ENCODE results near the gene DUSP2.

DUSP2 gene

DNA sequence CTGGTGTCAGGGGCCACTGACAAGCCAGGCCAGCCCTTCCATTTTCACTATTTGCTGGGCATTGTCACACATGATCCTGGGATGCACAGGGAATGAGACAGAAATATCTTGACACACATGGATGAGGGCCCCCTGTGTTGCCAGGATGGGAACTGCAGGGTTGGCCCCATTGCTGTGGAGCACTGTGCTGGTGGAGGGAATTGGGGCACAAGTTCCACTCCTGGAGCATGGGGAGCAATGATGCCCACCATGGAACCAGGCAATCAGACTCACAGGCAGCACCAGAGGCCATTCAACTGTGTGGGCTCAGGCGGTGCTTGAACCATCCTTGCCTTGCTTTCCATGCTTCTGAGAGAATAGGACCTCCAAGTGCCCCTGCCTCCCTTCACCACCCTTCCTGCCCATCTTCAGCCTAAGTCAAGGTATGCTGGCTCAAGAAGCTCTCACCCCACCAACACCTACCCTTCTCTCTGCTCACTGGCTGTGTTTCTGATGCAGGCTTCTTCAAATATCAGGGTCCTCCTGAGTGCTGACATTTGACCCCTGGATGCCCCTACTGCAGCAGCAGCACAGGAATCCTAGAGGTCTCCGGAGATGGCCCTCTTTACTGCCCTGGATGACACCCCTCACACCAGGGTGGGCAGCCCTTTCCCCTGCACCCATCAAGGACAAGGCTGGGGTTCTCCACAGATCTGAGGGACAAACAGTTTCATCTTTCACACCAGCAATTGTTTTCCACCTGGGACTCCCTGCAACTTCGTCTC lies 39.9 kb downstream of the DUSP2 start:
- DNase-seq (ENCODE audit: insufficient read length, low spot score) (no peak), FAIRE-seq (no peak)

DNA sequence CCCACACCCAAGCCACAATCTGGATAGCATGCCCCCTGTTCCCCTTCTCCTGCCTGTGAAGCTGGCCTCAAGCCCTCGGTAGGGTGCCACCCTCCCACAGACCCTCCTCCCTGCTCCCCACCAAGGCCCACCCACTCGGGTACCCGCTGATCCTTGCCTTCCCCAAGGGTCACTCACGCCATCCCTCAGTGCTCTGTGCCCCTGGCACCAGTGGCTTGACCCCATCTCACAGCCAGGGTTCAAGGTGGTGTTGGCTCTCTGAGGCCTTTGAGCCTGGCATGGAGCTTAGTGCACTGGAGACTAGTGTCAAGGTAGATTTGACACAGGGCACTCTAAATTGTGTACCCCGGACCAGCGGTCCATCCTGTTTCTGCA lies 40.8 kb downstream of the DUSP2 start:
- no peak for DNase-seq (ENCODE audit: insufficient read length, low spot score)
- peak; percentile 66 for FAIRE-seq

DNA sequence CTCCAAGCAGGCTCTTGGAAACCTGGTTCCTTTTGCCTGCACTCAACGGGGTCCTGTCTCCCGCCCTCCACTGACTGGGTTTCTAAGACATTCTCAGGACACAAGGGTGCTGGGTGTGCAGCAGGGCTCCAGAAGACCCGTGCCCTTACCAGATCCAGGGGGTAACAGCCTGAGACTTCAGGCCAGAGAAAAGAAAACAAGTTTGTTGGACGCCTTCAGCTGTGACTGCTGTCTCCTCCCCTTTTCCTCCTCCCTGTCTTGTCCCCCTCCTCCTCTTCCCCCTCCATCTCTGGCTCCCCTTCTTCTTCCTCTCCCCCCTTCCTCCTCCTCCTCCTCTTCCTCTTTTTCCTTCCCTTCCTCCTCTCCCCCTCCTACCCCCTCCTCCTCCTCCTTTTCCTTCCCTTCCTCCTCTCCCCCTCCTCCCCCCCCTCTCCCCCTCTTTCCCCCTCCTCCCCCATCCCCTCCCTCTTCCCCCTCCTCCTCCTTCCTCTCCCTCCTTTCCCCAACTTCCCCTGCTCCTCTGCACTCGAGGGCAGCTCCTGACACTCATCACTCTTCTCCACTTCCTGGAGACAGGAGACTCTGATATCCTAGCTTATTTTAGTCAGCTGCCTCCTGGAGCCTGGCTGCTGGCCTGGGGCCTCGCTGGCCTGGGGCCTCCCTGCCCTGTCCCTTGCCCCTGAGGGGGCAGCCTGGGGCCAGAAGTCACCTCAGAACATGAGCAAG lies 41.3 kb downstream of the DUSP2 start:
- FAIRE-seq (no peak), DNase-seq (ENCODE audit: insufficient read length, low spot score) (no peak)

DNA sequence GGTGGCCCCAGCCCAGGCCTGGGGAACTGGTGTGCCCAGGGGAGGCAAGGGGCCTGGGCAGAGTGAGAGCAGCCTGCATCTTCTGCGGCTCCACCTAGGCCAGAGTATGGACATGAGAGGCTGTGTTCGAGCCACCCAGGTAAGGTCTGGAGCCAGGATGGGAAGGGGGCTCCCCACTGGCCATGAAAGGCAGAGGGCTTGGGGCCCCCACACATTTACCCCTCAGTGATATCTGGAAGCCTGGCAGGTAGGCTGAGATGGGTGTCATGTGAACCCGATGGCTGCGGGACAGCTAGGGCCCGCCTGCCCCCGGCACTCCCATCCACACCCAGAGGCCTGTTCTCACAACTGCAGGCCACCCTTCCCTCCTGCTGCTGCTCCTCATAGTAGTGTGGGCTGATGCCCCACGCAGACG lies 42.0 kb downstream of the DUSP2 start:
- no peak for DNase-seq (ENCODE audit: insufficient read length, low spot score)

DNA sequence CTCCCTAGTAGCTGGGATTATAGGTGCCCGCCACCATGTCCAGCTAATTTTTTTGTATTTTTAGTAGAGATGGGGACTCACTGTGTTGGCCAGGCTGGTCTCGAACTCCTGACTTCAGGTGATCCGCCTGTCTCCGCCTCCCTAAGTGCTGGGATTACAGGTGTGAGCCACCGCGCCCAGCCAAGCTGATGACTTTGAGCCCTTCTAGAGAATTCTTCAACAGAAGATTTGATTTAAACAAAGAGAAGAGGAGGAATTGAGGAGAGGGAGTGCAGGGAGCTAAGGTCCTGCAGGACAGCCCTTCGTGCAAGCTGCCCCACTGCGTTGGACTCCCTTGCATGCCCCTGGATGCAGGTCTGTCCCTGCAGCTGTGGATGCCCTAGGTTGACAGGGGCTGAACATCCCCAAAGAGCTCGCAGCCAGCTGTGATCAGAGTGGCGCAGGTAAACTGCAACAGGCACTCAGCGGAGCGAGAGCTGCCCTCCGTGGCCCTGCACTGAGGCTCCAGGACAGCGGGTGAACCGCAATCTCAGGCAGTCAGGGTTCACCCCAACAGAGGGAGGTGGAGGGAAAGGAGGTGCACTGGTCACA lies 42.5 kb downstream of the DUSP2 start:
- no peak for DNase-seq (ENCODE audit: insufficient read length, low spot score)
- peak; percentile 51 for FAIRE-seq

More for the DNA sequence above, 42.0 kb downstream of the DUSP2 start:
- no peak for FAIRE-seq

DNA sequence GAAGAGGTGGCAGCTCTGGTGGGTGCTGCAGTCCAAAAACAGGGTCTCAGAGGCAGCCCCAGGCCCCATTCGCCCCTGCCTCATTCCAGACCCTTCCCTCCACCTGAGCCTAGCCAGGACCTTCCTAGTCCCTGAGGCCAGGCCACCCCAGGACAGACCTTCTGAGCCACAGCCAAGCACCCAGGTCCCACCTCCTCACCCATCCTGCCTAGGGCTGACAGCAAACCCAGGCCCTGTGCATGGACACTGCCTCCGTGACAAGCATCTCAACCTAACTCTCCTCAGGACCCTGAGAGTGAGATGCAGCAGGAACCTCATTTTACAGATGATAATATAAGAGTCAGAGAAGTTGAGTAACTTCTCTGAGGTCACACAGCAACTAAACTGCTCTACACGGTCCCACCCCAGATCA lies 44.3 kb downstream of the DUSP2 start:
- no peak for DNase-seq (ENCODE audit: insufficient read length, low spot score)

DNA sequence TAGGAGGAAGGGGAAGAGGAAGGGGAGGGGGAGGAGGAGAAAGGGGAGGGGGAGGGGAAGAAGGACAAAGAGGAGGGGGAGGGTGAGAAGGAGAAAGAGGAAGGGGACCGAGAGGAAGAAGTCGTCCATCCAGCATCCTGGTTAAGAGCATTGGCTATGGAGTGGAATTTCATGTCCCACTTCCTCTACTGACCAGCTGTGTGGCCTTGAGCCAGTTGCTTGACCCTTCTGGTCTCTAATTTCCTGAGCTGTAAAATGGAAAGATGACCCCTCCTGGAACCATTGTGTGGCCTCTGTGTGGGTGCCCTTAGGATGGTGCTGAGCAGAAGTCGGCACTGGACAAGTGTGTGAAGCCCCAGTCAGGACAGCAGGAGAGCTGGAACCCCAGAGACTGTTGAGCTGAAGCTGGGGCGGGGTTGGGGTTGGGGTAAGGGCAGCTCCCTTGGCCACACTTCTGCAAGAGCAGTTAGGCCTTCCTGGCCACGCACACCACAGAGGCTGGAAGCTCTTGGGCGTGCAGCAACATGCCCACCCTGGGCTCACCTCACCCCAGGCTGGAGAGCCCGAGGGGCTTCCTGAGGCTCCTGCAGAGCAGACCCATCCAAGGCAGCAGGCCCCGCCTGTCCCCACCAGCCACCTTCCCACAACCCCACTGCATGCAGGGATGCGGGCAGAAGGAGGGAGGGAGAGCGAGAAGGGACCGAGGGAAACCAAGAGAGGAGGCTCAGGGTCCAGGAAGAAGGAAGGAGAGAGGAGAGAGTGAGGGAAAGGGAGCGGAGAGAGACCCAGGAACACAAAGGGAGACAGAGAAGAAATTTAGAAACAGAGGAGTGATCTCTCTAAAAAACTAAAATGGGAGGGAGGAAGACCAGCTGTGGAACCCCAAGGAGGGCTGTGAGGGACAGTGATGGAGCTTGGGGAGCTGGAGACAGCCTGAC lies 45.1 kb downstream of the DUSP2 start:
- FAIRE-seq = peak; percentile 76

More for the DNA sequence above, 44.3 kb downstream of the DUSP2 start:
- peak; percentile 33 for FAIRE-seq

DNA sequence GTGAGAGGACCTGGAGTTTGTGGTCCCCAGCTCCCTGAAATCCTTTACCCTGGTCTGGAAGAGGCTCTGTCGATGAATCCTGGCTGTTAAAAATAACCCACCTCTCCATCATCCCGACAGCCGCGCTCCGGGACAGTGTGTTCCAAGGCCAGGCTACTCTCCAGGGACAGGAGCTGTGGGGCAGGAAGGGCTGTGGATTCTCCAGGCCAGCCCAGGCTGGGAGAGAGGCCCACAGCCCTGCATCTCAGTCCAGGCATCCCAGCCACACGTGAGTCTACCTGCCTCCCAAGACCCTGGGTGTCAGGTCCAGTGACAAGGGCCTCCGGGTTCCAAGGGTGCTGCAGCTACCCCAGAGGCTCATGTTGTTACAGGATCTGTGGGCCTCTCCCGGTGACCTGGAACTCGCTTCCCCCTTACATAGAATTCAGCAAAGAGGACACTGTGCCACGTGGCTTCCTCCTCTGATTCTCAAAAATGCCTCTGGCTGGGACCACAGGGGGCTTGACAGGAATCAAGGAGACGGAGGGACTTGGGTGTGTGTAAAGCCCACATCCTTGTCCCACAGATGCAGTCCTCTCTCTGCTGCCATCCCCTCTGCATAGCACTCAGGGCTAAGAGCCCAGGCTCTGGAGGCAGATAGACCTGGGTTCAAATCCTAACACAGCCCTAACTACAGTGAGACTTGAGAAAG lies 46.2 kb downstream of the DUSP2 start:
- DNase-seq (ENCODE audit: insufficient read length, low spot score) = no peak
- FAIRE-seq = peak; percentile 59

More for the DNA sequence above, 45.1 kb downstream of the DUSP2 start:
- DNase-seq (ENCODE audit: insufficient read length, low spot score) = peak; percentile 76

DNA sequence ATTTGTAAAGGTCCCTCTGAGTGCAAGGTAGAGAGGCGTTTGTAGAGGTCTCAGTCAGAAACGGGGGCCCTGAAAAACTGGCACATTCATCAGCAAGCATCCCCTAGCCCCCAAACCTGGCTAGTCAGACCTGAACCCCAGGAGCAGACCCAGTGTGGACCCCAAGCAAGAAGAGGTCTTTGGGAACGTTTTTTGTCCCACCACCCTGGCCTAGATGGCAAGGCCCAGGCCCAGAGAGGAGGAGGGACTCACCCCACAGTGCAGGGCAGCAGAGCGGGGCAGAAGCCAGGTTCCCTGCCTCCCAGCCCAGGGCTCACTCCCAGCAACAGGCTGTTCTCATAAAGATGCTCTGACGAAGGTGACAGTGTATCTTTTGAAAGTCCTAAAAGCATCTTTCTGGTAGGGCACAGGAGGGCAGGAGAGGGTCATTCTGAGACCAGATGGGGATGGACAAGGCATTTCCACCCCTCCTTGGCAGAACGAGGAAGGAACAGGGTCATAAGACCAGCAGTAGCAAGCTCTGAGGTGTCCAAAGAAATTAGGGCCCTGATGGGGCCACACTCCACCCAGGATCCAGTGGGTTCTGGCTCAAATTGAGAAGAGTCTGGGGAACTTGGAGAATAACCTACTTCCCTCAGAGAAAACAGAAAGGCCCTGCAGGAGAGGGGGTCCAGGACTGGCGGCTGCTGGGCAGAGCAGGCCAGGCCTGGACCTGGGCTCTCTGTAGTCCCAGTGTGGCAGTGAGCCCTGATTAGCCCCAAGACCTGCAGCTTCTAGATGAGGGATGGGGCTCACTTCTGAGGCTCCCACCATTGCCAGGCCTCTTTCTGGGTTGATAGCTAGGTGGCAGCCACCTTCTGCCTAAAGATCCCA lies 47.1 kb downstream of the DUSP2 start:
- no peak for DNase-seq (ENCODE audit: insufficient read length, low spot score)
- peak; percentile 75 for FAIRE-seq

DNA sequence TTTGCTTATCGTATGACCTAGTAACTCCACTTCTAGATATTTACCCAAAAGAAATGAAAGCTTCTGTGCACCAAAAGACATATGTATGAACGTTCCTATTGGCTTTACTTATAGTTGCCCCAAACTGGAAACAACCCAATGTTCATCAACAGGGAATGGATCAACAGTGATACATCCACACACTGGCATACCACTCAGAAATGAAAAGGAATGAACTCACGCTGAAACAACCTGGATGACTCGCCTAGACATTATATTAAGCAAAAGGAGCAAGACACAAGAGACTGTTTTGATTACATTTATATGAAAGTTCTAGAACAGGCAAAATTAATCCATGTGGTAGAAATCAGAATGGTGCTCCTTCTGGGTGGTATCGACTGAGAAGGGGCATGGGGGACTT lies 47.8 kb downstream of the DUSP2 start:
- FAIRE-seq (peak; percentile 77), DNase-seq (ENCODE audit: insufficient read length, low spot score) (no peak)

DNA sequence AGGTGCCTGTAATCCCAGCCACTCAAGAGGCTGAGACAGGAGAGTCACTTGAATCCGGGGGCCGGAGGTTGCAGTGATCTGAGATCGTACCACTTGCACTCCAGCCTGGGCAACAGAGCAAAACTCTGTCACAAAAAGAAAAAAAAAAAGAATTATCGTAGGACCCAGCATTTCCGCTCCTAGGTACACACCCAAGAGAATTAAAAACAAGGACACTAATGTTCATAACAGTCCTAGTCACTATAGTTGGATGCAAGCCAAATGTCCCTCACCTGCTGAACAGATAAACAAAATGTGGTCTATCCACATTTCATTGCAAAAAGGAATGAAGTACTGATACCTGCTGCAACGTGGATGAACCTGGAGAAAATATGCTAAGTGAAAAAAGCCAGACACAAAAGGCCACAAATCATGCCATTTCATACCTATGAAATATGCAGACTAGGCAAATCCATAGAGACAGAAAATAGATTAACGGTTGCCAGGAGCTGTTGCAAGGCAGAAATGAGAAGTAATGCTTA lies 50.1 kb downstream of the DUSP2 start:
- DNase-seq (ENCODE audit: insufficient read length, low spot score) = no peak

DNA sequence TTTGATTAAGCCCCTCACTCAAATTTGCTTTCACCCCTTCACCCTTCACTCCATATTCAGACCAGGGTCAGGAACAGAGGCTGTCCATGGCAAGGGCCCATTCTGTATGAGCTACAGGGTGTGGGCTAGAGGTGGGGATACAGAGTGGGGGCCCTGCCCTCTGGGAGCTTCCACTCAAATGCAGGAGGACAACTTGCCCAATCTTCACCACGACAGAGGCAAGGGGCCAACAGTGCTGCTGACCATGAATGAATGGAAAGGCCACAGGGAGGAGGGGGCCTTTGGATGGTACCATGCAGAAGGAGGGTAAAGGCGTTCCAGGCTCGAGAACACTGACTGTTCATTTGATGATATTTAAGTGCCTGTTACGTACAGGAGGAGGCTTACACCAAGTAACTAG lies 51.7 kb downstream of the DUSP2 start:
- FAIRE-seq = peak; percentile 16

More for the DNA sequence above, 50.1 kb downstream of the DUSP2 start:
- FAIRE-seq = peak; percentile 46

More for the DNA sequence above, 51.7 kb downstream of the DUSP2 start:
- DNase-seq (ENCODE audit: insufficient read length, low spot score) = no peak

Measured in HTR-8/SVneo (cell line).